K562 (cell line): ENCODE results near the gene DSE.

ENCODE experiments used
- PHF8 ChIP-seq: fragments of 200-600 bp; sonication (generic); IDR thresholded peaks from 2 replicates; pipeline ENCODE4 v1.6.1; 2012; ENCODE audit warnings: mixed run types, mild to moderate bottlenecking, inconsistent platforms, low read length, moderate library complexity, borderline replicate concordance
- POLR2AphosphoS5 ChIP-seq: IDR thresholded peaks from 2 replicates; pipeline ENCODE4 v1.6.1; 2011; ENCODE audit warnings: mild to moderate bottlenecking, low read depth, low read length, moderate library complexity; ENCODE audit not compliant: control insufficient read depth, insufficient read depth
- SETDB1 ChIP-seq: IDR thresholded peaks from one replicate; pipeline ENCODE4 v1.6.1; 2012; ENCODE audit warnings: low read length, control low read depth, inconsistent platforms
- STAG1 ChIP-seq: sonication (generic); formaldehyde crosslinking; IDR thresholded peaks from 2 replicates; pipeline ENCODE4 v1.5.0; 2020; ENCODE audit warnings: missing genetic modification reagents, borderline replicate concordance
- TAF1 ChIP-seq: IDR thresholded peaks from 2 replicates; pipeline ENCODE4 v1.6.1; 2011; ENCODE audit warnings: mild to moderate bottlenecking, low read length, moderate library complexity; ENCODE audit not compliant: insufficient read depth, control insufficient read depth, severe bottlenecking; ENCODE audit errors: extremely low read depth
- ZBTB7A ChIP-seq: IDR thresholded peaks from 2 replicates; pipeline ENCODE4 v1.6.1; 2011; ENCODE audit warnings: low read depth, mild to moderate bottlenecking, low read length, moderate library complexity, borderline replicate concordance; ENCODE audit not compliant: control insufficient read depth
- ZNF146 ChIP-seq: IDR thresholded peaks from one replicate; pipeline ENCODE4 v1.6.1; 2018; ENCODE audit warnings: missing compliant biosample characterization; ENCODE audit not compliant: unreplicated experiment
- ZNF232 ChIP-seq: sonication (generic); formaldehyde crosslinking; IDR thresholded peaks from 2 replicates; pipeline ENCODE4 v1.8.0; 2022; ENCODE audit warnings: mild to moderate bottlenecking, missing genetic modification reagents

- TF ChIP-seq ZNF232 (CRISPR knock-in tag) (no peak), TAF1 (no peak), ZBTB7A (no peak), SETDB1 (no peak), ZNF146 (CRISPR knock-in tag) (no peak), POLR2AphosphoS5 (no peak), PHF8 (no peak), STAG1 (CRISPR knock-in tag) (no peak)
Measured at GRCh38 chr6:116413357-116413756, 42.6 kb downstream of the DSE start.
